Activated CD4-positive, alpha-beta T cell treated with anti-CD3 and anti-CD28 coated beads for 48 hours (primary cell): Measurements from ENCODE around the gene SDHA.
"Not testable (repeated sequence)": the region's sequence is repeated elsewhere in the genome, so short reads cannot be mapped to it uniquely, and the experiment has no call there.

Experiments
- DNase-seq: peaks from one replicate; pipeline ENCODE4 v3.0.0-alpha.2; 2020

Gene SDHA

DNA sequence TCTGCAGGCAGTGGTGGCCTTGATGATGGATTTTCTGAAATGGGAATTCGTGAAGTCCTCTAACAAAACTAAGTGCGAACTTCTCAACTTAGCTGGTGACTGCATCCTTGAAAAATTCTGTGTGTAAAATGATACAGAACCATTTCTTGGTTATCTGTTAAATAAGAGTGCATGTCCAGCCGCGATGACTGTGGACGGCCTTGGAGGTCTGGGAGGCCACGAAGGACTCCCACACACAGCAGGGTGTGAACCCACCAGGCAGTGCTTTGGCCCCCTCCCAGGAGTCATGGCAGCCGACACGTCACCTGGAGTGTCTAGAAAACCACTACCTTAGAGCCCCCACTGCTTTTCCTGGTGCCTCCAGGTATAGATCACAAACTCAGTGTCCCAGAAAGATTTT, 85.6 kb downstream of the SDHA start:
- DNase-seq: not testable (repeated sequence)

DNA sequence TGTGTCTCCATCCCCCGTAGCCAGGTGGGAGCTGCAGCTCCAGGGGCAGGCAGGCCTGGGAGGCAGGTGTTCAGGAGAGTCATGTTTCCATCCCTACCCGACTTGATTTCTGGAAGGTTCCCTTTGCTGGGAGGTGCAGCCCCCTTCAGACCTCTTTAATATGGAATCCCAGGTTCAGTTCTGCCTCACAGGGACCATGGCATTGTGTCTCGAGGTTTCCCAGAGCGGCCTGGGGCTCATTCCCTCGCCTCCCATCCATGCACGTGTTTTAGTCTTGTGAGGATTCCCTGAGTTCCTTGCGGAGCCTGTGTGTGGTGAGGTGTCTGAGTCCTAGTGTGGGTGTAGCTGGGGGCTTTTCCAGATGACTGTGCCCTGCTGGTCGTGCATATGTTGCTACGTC, 86.9 kb downstream of the SDHA start:
- DNase-seq: no peak

DNA sequence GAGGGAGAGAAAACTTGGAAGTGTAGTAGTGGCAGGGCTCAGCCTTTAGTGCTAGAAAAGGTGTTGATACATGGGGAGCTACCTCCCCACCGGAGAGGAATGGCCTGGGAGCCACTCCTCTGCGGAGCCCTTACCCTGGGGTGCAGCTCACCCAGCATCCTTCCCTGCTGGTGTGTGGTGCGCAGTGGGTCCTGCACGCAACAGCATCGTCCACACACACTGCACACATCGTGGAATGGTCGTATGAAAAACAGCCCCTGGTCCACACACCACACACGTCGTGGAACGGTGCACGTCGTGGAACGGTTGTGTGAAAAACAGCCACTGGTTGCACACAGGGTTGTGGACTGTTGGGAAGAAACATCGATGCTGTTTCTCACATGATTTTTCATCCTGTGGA, 87.3 kb downstream of the SDHA start:
- DNase-seq: no peak

DNA sequence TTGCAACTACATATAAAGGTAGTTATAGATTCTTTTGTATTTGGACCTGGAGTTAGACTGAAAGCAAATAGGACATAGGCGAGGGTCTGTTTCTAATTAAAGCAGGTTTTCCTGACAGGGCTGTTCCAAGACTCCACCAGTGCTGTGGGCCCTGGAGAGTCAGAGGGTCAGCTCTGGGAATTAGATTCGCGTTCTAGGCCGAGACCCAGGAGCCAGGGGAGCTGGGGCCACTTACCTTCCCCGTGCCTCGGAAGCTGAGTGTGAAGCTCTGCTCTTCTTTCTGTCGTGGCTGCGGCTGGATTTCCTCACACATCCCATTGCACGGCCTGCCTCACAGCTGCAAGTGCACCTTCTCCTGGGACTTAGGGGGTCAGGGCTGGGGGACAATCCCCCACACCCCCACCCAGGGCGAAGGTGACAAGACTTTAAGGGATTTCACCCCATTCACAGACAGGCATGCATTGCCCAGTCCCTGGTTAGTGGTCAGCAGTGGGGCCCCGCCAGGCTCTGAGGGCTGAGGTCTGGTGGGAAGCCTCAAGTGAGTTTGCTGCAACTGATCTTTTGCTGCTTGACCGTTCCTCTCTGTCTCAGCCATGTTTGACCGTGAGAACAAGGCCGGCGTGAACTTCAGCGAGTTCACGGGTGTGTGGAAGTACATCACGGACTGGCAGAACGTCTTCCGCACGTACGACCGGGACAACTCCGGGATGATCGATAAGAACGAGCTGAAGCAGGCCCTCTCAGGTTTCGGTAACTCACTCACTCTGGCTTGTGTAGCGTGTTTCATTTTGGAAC, 88.1 kb downstream of the SDHA start:
- no peak for DNase-seq
